Uterus (tissue), 4 donors: Measurements from ENCODE around the gene KCNQ1. TPM values are rescaled to one million over a fixed set of nuclear protein-coding genes. Genes with fewer than 3 reads are reported as not detected.
"Not testable (repeated sequence)": the region's sequence is repeated elsewhere in the genome, so short reads cannot be mapped to it uniquely, and the experiment has no call there.

Experiments
- DNase-seq, 2 donors: peaks; one replicate each; pipeline ENCODE4 v3.0.0-alpha.2; 2019 to 2020
- H3K27ac ChIP-seq, 2 donors: fragments of 200-600 bp; sonication (generic); 1 replicate in 1 of 2; 2 replicates in 1 of 2; pipeline ENCODE4 v1.5.1; 2016 to 2018
- H3K27me3 ChIP-seq, 2 donors: fragments of 200-600 bp; sonication (generic); one replicate each; pipeline ENCODE4 v1.5.1; 2018 to 2019; ENCODE audit warnings: control low read depth in 1 of 2
- H3K36me3 ChIP-seq, 2 donors: fragments of 200-600 bp; sonication (generic); one replicate each; pipeline ENCODE4 v1.5.1; 2019; ENCODE audit warnings: control low read depth in 1 of 2
- H3K4me1 ChIP-seq, 2 donors: fragments of 200-600 bp; sonication (generic); one replicate each; pipeline ENCODE4 v1.5.1; 2018 to 2019; ENCODE audit warnings: control low read depth in 1 of 2
- H3K4me3 ChIP-seq, 2 donors: fragments of 200-600 bp; sonication (generic); 1 replicate in 1 of 2; 2 replicates in 1 of 2; pipeline ENCODE4 v1.5.1; 2018 to 2019; ENCODE audit warnings: mild to moderate bottlenecking in 1 of 2
- H3K9me3 ChIP-seq, 2 donors: fragments of 200-600 bp; sonication (generic); one replicate each; pipeline ENCODE4 v1.5.1; 2019; ENCODE audit warnings: control low read depth in 1 of 2
- POLR2A ChIP-seq, 2 donors: fragments of 450-650 bp; IDR thresholded peaks; one replicate each; pipeline ENCODE4 v1.6.1; 2016; ENCODE audit warnings: antibody characterized with exemption in 2 of 2, mild to moderate bottlenecking in 1 of 2, moderate library complexity in 1 of 2
- intact Hi-C: fragments of 100-400 bp; cut with DNase I; formaldehyde crosslinking; loops from one replicate; pipeline ENCODE4 v1.15.1; 2023; ENCODE audit warnings: low total_unique reads
- total RNA-seq, 4 donors: library from RNA; depleted of rRNA in 3 of 4; stranded (reverse); fragments of >200 nt in 3 of 4; gene quantifications; one replicate each; pipeline versions ENCODE4 v1.1.0 to v1.2.4, GENCODE V29; 2014 to 2023
- TF ChIP-seq, protein P1 (sequence below), 4 experiments: fragments of 200-600 bp in 2 of 4; fragments of 450-650 bp in 2 of 4; sonication (generic) in 2 of 4; IDR thresholded peaks; one replicate each; pipeline ENCODE4 v1.5.1; 2016 to 2019; ENCODE audit warnings: antibody characterized with exemption in 4 of 4, mild to moderate bottlenecking in 2 of 4, moderate library complexity in 1 of 4
- donor health status: DM: yes; HTN: yes; CAD: no.

KCNQ1 gene
- total RNA-seq, 4 donors from 2014 or later: 2.6 to 10.4 (median 5.4) TPM

DNA sequence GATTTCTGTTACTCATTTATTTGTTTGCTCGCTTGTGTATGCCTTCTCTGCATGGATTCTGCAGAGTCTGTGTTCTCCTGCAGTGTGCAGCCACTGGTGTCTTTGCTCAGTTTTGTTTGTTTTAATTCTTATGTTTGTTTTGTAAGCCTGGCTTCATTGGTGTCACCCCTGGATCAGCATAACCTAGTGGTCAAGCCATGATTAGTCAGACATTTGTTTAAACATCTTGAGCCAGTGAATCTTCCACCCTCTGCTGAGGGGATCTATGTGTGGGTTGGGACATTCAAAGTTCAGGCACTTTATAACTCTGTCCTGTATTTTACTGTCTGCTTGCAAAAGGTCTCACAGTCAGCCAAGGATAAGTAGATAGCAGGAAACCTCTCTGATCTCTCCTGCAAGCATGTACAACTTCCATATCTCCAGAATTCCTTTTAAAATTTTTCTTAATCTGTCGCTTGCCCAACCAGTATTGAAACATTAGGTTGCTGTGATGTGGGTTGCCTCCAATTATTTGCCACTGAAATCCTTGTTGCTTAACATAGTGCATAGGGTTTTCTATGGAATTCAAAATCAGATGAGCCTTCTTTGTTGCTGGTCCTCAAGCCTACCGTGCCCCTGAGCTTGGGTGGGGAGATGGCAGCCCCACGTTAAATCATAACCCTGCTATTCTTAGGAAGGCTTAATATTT is 168.2 kb downstream of the KCNQ1 start:
- Histone ChIP-seq H3K4me1 (no peaks in the 10 kb centered on the region), H3K27me3 (no peaks in the 10 kb centered on the region), H3K4me3 (no peak overlapping the region), H3K9me3 (peaks cover 0 to 5% of the 10 kb centered on the region in 2 donors), H3K27ac (no peak overlapping the region), H3K36me3 (peaks cover 0 to 6% of the 10 kb centered on the region in 2 donors)
- DNase-seq: no peak
- TF ChIP-seq, protein P1, sequence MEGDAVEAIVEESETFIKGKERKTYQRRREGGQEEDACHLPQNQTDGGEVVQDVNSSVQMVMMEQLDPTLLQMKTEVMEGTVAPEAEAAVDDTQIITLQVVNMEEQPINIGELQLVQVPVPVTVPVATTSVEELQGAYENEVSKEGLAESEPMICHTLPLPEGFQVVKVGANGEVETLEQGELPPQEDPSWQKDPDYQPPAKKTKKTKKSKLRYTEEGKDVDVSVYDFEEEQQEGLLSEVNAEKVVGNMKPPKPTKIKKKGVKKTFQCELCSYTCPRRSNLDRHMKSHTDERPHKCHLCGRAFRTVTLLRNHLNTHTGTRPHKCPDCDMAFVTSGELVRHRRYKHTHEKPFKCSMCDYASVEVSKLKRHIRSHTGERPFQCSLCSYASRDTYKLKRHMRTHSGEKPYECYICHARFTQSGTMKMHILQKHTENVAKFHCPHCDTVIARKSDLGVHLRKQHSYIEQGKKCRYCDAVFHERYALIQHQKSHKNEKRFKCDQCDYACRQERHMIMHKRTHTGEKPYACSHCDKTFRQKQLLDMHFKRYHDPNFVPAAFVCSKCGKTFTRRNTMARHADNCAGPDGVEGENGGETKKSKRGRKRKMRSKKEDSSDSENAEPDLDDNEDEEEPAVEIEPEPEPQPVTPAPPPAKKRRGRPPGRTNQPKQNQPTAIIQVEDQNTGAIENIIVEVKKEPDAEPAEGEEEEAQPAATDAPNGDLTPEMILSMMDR (IDR thresholded peaks at IDR 0.05): no peak
- TF ChIP-seq POLR2A (IDR thresholded peaks at IDR 0.05): no peak
- intact Hi-C loops: no loop called here

DNA sequence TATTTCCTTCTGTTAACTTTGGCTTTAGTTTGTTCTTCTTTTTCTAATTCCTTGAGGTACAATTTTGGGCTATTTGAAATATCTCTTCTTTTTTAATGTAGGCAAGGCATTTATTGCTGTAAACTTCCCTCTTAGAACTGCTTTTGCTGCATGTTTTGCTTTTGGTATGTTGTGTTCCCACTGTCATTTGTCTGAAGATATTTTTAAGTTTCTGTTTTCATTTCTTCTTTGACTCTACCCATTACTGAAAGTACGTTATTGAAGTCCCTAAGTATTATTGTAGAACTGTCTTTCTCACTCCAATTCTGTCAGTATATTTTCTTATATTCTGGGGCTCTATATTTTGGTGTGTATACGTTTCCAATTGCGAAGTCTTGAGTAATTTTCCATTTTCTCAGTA is 177.1 kb downstream of the KCNQ1 start:
- no peaks in the 10 kb centered on the region for H3K9me3 ChIP-seq
- H3K4me1 ChIP-seq: no peaks in the 10 kb centered on the region
- TF ChIP-seq POLR2A (IDR thresholded peaks at IDR 0.05): no peak
- TF ChIP-seq, protein P1 (IDR thresholded peaks at IDR 0.05): no peak
- no peak overlapping the region for H3K4me3 ChIP-seq
- DNase-seq: no peak
- intact Hi-C loops: no loop called here
- no peaks in the 10 kb centered on the region for H3K36me3 ChIP-seq
- no peaks in the 10 kb centered on the region for H3K27me3 ChIP-seq
- H3K27ac ChIP-seq: no peak overlapping the region

DNA sequence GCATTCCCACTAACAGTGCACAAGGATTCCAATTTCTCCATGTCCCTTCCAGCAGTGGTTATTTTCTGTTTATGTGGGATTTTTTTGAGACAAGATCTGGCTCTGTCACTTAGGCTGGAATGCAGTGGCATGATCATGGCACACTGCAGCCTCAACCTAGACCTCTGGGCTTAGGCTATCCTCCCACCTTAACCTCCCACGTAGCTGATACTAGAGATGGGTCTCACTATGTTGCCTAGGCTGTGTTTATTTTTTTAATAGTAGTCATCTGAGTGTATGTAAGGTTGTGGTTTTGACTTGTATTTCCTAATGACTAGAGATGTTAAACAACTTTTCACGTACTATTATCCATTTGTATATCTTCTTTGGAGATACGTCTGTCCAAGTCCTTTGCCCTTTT is 180.4 kb downstream of the KCNQ1 start:
- intact Hi-C loops: no loop called here
- TF ChIP-seq, protein P1 (IDR thresholded peaks at IDR 0.05): no peak
- TF ChIP-seq POLR2A (IDR thresholded peaks at IDR 0.05): no peak
- H3K27ac ChIP-seq: no peak overlapping the region

DNA sequence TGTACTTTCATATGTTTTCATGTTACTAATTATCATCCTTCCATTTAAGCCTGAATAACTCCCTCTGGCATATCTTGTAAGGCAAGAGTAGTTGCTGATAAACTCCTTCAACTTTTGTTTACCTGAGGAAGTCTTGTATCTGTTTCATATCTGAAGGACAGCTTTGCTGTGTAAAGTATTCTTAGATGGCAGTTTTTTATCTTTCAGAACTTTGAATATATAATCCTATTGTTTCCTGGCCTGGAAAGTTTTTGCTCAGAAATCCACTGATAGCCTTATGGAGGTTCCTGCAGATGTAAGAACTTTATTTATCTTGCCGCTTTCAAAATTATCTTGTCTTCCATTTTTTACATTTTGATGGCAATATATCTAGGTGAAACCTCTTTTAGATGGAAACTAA is 185.9 kb downstream of the KCNQ1 start:
- no peak overlapping the region for H3K4me3 ChIP-seq
- peaks cover 4 to 28% of the 10 kb centered on the region in 2 donors for H3K9me3 ChIP-seq
- no peak overlapping the region for H3K27ac ChIP-seq
- intact Hi-C loops: no loop called here
- no peak for DNase-seq
- no peaks in the 10 kb centered on the region for H3K36me3 ChIP-seq
- H3K4me1 ChIP-seq: no peaks in the 10 kb centered on the region
- no peak for TF ChIP-seq POLR2A (IDR thresholded peaks at IDR 0.05)
- TF ChIP-seq, protein P1 (IDR thresholded peaks at IDR 0.05): no peak
- H3K27me3 ChIP-seq: no peaks in the 10 kb centered on the region

More for the DNA sequence above, 180.4 kb downstream of the KCNQ1 start:
- no peaks in the 10 kb centered on the region for H3K27me3 ChIP-seq
- no peaks in the 10 kb centered on the region for H3K4me1 ChIP-seq
- H3K36me3 ChIP-seq: no peaks in the 10 kb centered on the region
- DNase-seq: no peak
- H3K4me3 ChIP-seq: no peak overlapping the region
- peaks cover 0 to 10% of the 10 kb centered on the region in 2 donors for H3K9me3 ChIP-seq

DNA sequence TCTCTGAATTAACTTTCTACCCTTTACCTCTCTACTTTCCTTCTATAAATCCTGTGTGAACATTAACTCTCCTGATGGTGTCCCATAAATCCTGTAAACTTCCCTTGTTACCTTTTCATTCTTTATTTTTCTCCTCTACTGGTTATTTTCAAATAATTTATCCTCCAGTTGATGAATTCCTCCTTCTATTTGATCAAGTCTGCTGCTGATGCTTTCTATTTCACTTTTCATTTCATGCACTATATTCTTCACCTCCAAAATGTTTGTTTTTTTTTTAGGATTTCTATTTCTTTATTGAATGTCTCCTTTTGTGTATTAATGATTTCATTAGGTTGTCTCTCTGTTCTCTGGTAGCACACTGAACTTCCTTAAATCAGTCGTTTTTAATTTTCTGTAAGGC is 186.4 kb downstream of the KCNQ1 start:
- DNase-seq: no peak
- H3K27me3 ChIP-seq: no peaks in the 10 kb centered on the region
- intact Hi-C loops: no loop called here
- H3K9me3 ChIP-seq: peaks cover 4 to 28% of the 10 kb centered on the region in 2 donors
- H3K36me3 ChIP-seq: no peaks in the 10 kb centered on the region
- no peak for TF ChIP-seq POLR2A (IDR thresholded peaks at IDR 0.05)
- TF ChIP-seq, protein P1 (IDR thresholded peaks at IDR 0.05): no peak
- H3K4me3 ChIP-seq: no peak overlapping the region
- H3K27ac ChIP-seq: no peak overlapping the region
- H3K4me1 ChIP-seq: no peaks in the 10 kb centered on the region

DNA sequence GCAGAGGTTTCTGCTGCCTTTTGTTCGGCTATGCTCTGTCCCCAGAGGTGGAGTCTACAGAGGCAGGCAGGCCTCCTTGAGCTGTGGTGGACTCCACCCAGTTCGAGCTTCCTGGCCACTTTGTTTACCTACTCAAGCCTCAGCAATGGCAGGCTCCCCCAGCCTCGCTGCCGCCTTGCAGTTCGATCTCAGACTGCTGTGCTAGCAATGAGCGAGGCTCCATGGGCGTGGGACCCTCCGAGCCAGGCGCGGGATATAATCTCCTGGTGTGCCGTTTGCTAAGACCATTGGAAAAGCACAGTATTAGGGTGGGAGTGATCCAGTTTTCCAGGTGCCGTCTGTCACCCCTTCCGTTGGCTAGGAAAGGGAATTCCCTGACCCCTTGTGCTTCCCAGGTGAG is 195.0 kb downstream of the KCNQ1 start:
- peaks cover 0 to 54% of the 10 kb centered on the region in 2 donors for H3K9me3 ChIP-seq

More for the DNA sequence above, 195.0 kb downstream of the KCNQ1 start:
- H3K36me3 ChIP-seq, intact Hi-C loops, H3K27me3 ChIP-seq, H3K4me1 ChIP-seq, DNase-seq, H3K4me3 ChIP-seq, H3K27ac ChIP-seq: not testable (repeated sequence)
